GM06990 (cell line): Measurements from ENCODE around the gene GUCY1B1.

ENCODE experiments used
- DNase-seq: peaks from one replicate; pipeline ENCODE4 v3.0.0-alpha.2; 2011; ENCODE audit not compliant: insufficient read length; ENCODE audit errors: extremely low read depth
- H3K27me3 ChIP-seq: replicated peaks from 2 replicates; pipeline ENCODE4 v1.6.0; 2011; ENCODE audit warnings: low read length; ENCODE audit not compliant: control insufficient read depth, insufficient read depth
- H3K36me3 ChIP-seq: 2 replicates; pipeline ENCODE4 v1.5.1; 2011; ENCODE audit warnings: low read length; ENCODE audit not compliant: control insufficient read depth, insufficient read depth
- H3K4me3 ChIP-seq: replicated peaks from 2 replicates; pipeline ENCODE4 v1.5.1; 2011; ENCODE audit warnings: low read depth, mild to moderate bottlenecking, control low read depth, low read length
- TF ChIP-seq, protein P1 (sequence below): IDR thresholded peaks from 2 replicates; pipeline ENCODE4 v1.5.1; 2011; ENCODE audit warnings: low read length, control low read depth, mild to moderate bottlenecking, inconsistent platforms; ENCODE audit not compliant: insufficient read depth, poor library complexity, severe bottlenecking

Gene GUCY1B1

GRCh38 chr4:155738548-155738947 is 20.3 kb upstream of the GUCY1B1 start:
- DNase-seq: no peak
- TF ChIP-seq, protein P1, sequence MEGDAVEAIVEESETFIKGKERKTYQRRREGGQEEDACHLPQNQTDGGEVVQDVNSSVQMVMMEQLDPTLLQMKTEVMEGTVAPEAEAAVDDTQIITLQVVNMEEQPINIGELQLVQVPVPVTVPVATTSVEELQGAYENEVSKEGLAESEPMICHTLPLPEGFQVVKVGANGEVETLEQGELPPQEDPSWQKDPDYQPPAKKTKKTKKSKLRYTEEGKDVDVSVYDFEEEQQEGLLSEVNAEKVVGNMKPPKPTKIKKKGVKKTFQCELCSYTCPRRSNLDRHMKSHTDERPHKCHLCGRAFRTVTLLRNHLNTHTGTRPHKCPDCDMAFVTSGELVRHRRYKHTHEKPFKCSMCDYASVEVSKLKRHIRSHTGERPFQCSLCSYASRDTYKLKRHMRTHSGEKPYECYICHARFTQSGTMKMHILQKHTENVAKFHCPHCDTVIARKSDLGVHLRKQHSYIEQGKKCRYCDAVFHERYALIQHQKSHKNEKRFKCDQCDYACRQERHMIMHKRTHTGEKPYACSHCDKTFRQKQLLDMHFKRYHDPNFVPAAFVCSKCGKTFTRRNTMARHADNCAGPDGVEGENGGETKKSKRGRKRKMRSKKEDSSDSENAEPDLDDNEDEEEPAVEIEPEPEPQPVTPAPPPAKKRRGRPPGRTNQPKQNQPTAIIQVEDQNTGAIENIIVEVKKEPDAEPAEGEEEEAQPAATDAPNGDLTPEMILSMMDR: no peak
- no peaks in the 10 kb centered on the region for H3K27me3 ChIP-seq
- H3K4me3 ChIP-seq: no peak overlapping the region
- H3K36me3 ChIP-seq: no peaks in the 10 kb centered on the region

- TF ChIP-seq, protein P1: no peak
- H3K36me3 ChIP-seq: no peaks in the 10 kb centered on the region
- no peak overlapping the region for H3K4me3 ChIP-seq
- H3K27me3 ChIP-seq: no peaks in the 10 kb centered on the region
- DNase-seq: no peak
Observed at GRCh38 chr4:155741546-155741945, 17.3 kb upstream of the GUCY1B1 start.

DNA sequence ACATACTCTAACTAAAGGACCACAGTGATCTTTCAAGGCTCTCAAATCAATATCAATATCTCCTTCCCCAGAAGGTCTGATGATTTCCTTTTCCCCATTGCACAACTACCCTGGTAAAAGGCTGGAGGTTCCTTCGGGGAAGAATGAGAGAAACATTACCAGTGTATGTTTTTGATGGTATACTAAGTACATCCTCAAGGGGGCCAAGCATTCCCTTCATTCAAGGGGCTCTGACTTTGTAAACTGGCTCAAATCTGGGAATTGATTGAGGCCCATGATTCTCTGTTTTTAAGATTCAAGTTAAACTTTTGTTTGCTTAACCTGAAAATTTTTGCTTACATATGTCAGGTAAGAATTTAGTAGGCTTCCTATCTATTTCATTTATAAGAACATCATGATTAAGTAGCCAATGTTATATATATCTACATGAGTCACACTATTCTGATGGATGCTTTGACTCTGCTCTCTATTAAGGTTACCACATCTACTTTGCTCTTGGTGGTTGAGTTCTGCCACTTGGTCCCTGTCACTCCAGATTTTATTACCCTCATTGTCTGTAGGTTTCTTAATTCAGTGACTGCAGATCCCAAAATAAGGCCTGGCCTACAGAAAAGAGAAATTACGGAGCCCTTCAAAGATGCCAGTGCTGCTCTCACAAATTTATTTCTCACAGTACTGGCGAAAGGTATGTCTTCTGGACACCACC is 16.4 kb upstream of the GUCY1B1 start:
- H3K4me3 ChIP-seq: no peak overlapping the region
- TF ChIP-seq, protein P1: no peak
- DNase-seq: no peak
- H3K27me3 ChIP-seq: no peaks in the 10 kb centered on the region
- H3K36me3 ChIP-seq: no peaks in the 10 kb centered on the region

- no peak for DNase-seq
- no peak overlapping the region for H3K4me3 ChIP-seq
- H3K36me3 ChIP-seq: no peaks in the 10 kb centered on the region
- TF ChIP-seq, protein P1: no peak
- H3K27me3 ChIP-seq: no peaks in the 10 kb centered on the region
Observed at GRCh38 chr4:155745984-155746383, 12.8 kb upstream of the GUCY1B1 start.

GRCh38 chr4:155748039-155748438 is 10.8 kb upstream of the GUCY1B1 start:
- TF ChIP-seq, protein P1: no peak
- Histone ChIP-seq H3K36me3 (no peaks in the 10 kb centered on the region), H3K27me3 (no peaks in the 10 kb centered on the region), H3K4me3 (no peak overlapping the region)
- DNase-seq: no peak

DNA sequence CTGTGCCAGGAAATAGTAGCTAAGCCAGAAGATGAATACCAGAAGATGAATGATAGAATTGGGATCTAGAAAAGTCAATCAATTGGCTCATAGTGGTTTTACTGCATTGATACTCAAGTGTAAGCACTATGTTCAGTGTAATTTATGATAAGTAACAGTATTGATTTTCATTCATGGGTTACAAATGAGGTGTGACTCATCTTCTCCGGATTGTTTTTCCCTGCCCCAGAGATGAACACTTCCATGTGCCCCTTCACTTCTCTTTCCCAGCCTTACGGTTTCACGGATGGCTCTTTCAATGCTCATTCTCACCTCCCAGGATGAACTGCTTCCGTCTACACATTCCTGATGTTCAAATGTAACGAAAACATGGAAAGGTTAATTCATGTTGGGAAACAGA is 9.8 kb upstream of the GUCY1B1 start:
- no peaks in the 10 kb centered on the region for H3K36me3 ChIP-seq
- no peak for DNase-seq
- TF ChIP-seq, protein P1: no peak
- no peak overlapping the region for H3K4me3 ChIP-seq
- no peaks in the 10 kb centered on the region for H3K27me3 ChIP-seq
